Parietal lobe (tissue), 2 donors: ENCODE measurements around the gene AICDA. TPM values are rescaled to one million over a fixed set of nuclear protein-coding genes. Genes with fewer than 3 reads are reported as not detected.

Experiments used
- small RNA-seq: library from RNA; depleted of rRNA; stranded (forward); fragments of <200 nt; gene quantifications from one replicate; pipeline ENCODE3, GENCODE V24; 2014; ENCODE audit warnings: low replicate concordance
- total RNA-seq: library from RNA; depleted of rRNA; stranded (reverse); fragments of >200 nt; gene quantifications from one replicate; pipeline ENCODE4 v1.2.3, GENCODE V29; 2014

The AICDA gene
- total RNA-seq = not detected

GRCh38 chr12:8612629-8613028 is at the start of gene AICDA:
TSS of gene AICDA (minus strand) at chr12:8612859. CDS start at chr12:8612767, 92 bp downstream.

Small RNA genes lying within 50 kb of the gene (small RNA-seq; reads per million reads assigned to genes)
- gene RF00019 (not detected), gene RF00564 (not detected)

Other genes with a start within 250 kb of the AICDA start
- not detected for gene CLEC6A, start 156.9 kb downstream of the AICDA start, total RNA-seq
- not detected for gene CLEC4D, start 99.4 kb downstream of the AICDA start, total RNA-seq
- gene CLEC4E, start 72.0 kb downstream of the AICDA start, total RNA-seq = not detected
- gene MFAP5, start 50.0 kb upstream of the AICDA start, total RNA-seq = not detected
- 240 TPM for gene RIMKLB, start 85.1 kb upstream of the AICDA start, total RNA-seq
- 1.6 TPM for gene A2ML1, start 209.8 kb upstream of the AICDA start, total RNA-seq